Hematopoietic multipotent progenitor cell treated with erythropoietin and hydrocortisone succinate and interleukin-3 and kit ligand, for 17 days (in vitro differentiated cells): Measurements from ENCODE around the gene PTPRQ.
"Not testable (repeated sequence)": the region's sequence is repeated elsewhere in the genome, so short reads cannot be mapped to it uniquely, and the experiment has no call there.

Experiments
- DNase-seq: peaks from one replicate; pipeline ENCODE4 v3.0.0-alpha.2; 2015; ENCODE audit warnings: low spot score

The PTPRQ gene, protein sequence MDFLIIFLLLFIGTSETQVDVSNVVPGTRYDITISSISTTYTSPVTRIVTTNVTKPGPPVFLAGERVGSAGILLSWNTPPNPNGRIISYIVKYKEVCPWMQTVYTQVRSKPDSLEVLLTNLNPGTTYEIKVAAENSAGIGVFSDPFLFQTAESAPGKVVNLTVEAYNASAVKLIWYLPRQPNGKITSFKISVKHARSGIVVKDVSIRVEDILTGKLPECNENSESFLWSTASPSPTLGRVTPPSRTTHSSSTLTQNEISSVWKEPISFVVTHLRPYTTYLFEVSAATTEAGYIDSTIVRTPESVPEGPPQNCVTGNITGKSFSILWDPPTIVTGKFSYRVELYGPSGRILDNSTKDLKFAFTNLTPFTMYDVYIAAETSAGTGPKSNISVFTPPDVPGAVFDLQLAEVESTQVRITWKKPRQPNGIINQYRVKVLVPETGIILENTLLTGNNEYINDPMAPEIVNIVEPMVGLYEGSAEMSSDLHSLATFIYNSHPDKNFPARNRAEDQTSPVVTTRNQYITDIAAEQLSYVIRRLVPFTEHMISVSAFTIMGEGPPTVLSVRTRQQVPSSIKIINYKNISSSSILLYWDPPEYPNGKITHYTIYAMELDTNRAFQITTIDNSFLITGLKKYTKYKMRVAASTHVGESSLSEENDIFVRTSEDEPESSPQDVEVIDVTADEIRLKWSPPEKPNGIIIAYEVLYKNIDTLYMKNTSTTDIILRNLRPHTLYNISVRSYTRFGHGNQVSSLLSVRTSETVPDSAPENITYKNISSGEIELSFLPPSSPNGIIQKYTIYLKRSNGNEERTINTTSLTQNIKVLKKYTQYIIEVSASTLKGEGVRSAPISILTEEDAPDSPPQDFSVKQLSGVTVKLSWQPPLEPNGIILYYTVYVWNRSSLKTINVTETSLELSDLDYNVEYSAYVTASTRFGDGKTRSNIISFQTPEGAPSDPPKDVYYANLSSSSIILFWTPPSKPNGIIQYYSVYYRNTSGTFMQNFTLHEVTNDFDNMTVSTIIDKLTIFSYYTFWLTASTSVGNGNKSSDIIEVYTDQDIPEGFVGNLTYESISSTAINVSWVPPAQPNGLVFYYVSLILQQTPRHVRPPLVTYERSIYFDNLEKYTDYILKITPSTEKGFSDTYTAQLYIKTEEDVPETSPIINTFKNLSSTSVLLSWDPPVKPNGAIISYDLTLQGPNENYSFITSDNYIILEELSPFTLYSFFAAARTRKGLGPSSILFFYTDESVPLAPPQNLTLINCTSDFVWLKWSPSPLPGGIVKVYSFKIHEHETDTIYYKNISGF (N-terminal part only)

DNA sequence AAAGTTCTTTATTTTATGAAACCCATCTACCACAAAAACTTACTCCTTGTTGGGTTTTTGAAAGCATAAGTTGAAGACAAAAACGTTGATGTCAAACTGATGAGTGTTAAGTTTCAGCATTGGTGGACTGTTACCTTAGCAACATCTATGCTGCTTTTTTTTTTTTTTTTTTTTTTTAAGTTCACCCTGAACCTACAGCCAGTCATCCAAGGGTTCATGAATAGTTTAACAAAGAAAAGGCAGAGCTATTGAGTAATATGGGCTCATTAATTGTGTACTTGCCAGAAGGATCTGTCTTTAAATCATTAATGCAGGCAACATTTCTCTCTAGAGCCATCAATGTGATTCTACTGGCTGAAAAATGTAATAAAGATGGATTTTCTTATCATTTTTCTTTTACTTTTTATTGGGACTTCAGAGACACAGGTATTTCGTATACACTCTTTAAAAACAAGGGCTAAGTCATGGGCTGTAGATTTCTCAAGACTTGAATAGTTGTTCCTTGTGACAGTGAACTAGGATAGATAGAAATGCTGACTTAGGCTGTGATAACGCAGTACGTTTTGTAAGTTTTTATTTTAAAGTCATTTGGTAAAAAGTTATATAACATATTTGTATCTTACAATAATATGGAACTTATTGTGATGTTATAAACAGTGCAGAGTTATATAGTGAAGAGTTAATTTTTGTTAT is at the start of gene PTPRQ:
Gene PTPRQ, plus strand, starts transcription at position 262 of the 693 bp plus-strand sequence. Its CDS starts 111 bp downstream, at position 373.
- DNase-seq, result no peak

DNA sequence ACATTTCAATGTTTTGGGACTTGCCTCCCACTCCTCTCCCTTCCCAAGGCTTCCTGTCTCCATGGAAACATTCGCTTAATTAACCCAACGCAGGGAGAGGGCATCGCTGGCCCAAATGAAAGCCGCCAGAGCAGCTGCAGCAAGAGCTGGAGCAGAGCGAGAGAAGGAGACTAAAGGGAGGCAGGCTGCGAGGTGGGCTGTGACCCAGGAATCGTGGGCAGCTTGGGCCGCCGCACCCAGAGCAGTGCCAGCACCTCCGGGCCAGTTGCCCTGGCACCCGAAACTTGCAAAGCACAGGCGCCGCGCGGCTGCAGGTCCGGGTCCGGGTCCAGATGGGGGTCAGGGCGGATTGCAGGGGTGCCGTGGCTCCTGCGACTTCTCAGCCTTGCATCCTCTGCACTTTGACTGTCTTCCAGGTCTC is 43.5 kb upstream of the PTPRQ start:
- no peak for DNase-seq

DNA sequence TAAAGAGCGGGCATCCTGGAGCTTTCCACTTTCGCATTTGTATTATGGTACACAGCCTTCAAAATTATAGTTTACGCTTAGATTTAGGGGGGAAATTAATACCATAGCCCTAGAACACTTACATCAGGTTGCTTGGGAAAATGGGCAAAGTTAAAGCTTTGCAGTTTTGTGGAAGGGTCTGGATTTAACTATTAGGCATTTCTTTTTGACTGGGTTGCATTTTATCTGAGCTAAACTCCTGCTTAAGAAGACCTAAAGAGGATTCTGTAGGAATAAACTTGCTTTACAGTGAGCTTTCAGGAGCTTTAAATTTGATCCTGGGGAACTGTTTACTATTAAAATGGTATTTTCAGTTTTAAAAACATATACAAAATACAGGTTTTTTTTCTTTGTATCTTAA is 42.8 kb upstream of the PTPRQ start:
- no peak for DNase-seq

DNA sequence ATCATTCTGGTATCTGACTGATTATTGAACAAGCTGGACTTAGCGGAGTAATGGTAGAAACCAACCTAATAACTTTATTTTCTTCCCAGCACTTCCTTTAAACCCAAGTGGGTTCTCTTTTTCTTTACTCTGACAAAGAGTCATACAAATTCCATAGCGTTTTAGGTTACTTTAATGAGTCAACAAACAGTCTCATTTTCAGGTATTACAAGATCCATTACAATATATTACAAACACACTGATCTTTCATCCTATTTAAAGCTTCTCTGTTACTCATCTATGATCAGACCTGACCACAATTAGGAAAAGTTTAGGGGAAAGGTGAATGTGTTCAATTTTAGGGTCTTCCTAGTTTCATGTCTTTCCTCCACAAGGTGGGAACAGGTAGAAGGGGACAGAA is 39.4 kb upstream of the PTPRQ start:
- DNase-seq, result no peak

DNA sequence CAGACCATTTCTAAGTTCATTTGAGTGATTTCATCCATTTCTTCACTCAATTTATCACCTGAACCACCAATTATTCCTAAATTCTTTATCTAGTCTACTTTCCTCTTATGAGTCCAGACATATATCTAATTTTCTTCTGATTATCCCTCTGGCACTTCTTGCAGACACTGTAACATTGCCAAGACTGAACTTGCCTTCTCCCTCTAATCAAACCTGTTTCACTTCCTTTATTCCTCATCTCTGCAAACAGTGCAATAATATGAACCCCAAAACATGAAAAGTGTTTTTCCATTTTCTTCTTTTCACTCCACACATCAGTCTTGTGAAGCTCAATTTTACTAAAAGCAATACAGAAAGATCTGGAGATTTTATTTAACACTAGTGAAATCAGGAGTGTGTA is 37.8 kb upstream of the PTPRQ start:
- DNase-seq, result no peak

DNA sequence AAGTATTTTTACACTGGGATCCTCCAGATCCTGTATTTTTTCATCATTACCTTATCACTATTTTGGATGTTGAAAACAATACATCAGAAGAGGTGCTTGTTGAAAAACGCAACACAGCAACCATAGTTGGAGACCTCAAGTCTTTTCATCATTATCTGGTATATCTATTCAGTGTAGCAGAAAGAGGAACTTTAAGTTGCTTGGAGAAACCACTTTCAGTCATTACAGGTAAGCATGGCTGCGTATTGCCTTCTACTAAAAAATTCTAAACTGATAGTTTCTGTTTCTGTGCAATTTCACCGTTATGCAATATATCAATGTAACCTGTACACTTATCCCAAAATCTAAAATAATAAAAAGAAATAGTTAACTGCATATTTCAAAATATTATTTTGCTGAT is 32.2 kb upstream of the PTPRQ start:
- DNase-seq, result no peak

DNA sequence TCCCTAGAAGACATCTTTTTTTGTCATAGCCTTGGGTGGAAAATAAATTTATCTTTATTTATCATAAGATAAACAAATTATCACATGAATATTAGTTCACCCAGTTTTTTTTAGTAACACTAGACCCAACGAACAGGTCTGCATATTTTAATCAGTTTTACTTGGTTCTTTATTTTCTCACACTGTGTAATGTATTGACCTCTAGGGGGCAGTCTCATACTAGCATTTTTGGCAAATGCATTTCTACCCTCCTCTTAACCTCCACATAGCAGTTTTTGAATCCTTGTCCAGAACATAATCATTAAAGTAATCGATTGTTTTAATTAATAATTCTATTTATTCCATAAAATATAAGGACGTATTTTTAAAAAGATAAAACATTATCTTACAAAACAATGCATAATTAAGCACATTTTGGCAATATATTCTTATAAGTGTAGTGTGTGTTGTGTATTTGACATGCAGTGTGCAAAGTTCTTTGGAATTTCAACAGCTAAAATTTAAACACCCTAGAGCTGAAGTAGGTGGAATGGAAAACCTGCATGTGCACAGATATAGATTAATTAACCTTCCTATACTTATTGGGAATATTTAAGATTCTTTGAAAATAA is 31.6 kb upstream of the PTPRQ start:
- peak; percentile 24 for DNase-seq

DNA sequence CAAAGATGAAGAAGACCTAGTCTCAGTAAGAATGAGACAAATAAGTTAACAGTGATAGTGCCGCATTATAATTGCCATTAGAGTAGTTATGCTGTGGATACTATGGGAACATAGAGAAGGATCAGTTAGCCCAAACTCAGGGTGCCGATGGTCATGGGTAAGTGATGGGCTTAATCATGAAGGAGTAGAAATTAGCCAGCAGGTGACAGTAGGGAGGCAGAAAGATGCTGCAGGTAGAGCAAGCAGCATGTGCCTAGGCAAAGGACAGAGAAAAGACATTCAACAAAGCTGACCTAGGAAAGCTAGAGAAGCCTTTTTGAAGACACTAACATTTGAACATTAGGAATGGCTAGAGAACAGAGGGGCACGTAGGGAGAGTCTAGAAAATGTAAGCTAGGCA is 30.6 kb upstream of the PTPRQ start:
- DNase-seq, result no peak

DNA sequence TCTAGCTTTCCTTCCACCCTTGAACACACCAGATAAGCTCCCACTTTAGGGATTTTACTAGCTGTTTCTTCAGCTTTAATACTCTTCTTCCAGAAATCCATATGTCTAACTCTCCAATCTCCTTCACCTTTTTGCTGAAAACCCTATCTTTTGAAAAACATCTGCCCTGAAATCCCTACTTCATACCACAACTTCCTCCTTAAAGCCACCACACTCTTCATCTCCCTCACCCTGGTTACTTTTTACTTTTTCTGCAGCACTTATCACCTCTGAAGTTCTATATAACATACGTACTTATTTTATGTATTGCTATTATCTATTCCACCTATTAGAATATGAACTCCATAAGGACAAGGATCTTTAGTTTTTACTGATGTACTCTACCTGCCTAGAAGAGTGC is 28.6 kb upstream of the PTPRQ start:
- no peak for DNase-seq

DNA sequence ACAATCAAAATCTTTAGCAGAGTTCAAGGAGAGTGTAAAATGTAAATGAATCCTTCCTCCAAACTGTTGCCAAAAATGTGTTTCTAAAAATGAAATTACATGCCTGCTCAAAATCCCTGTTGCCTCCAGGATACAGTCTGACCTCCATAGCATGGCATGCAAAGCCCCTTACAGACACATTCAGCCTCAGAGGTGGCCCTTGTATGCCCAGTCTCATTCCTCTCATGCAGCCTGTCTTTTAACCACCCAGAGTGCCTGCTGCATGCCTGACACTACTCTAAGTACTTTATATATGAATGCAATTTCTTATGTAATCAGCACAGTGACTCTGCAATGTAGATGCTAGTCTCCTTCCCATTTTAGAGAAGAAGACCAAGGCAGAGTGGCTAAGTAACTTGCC is 24.4 kb upstream of the PTPRQ start:
- no peak for DNase-seq

DNA sequence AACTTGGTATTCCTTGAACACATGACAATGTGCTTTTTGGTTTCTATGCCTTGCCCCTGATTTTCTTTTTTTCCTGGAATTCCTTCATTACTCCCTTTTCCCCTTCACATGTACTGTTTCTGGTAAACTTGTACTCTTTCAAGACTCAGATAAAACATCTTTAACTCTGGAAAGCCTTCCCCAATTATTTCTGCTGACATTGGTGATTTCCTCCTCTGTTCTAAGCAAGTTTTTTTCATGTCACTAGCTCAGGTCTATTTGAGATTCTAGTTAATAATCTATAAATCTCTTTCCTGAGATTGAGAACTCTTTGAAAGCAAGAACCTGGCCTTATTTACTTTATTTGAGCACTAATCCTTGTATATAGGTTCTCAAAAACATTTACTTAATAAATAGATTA is 24.0 kb upstream of the PTPRQ start:
- DNase-seq, result no peak

DNA sequence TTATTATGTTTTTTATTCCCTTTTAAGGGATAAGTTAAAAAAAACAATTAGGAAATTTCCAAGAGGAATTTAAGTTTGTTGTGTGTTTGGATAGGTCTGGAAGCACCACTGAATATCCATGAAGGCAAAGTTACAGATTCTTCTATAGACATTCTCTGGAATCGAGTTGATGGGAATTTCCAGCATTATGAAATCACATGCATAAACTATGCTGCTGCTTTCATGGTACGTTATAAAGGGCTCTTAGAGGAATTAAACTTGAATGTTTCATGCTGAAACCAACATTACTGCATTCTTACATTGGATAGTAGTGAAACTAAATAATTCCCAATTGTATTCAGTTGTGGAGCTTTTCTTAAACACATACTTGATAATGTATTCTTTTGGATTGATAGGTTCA is 21.5 kb upstream of the PTPRQ start:
- DNase-seq, result no peak

DNA sequence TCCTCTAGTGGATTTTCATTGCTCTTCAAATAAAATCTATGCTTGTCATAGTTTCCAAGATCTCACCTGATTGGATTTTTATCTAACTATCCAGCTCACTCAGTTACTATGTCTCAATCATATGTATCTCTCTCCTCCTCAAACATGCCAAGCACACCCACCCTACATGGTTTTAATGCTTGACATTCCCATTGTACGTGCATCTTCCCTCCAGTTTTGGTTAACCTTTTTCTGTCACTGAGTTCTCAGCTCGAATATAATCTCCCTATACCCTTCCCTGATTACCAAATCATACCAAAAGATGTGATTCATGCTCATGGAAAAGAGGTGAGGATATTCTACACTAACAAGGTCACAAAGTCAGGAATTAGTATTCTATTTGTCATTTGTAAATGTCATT is 12.0 kb upstream of the PTPRQ start:
- no peak for DNase-seq

DNA sequence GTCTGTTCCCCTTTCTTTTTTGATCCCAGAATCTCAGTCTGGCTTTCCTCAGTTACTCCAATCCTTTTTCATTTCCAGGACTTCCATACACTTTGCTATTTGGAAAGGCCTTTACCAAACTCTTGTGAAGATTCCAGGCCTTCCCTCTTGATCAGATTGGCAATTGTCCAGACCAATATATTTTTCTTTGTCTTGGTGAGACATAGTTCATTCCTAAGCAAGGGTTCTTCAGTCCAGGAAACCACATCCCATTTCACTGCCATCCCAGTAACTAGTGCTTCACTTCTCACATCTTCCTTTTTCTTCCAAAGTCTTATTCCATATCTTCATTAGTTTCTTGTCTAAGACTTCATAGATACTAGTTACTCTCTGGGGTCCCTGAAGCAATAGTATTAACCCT is 2.1 kb upstream of the PTPRQ start:
- DNase-seq, result no peak

DNA sequence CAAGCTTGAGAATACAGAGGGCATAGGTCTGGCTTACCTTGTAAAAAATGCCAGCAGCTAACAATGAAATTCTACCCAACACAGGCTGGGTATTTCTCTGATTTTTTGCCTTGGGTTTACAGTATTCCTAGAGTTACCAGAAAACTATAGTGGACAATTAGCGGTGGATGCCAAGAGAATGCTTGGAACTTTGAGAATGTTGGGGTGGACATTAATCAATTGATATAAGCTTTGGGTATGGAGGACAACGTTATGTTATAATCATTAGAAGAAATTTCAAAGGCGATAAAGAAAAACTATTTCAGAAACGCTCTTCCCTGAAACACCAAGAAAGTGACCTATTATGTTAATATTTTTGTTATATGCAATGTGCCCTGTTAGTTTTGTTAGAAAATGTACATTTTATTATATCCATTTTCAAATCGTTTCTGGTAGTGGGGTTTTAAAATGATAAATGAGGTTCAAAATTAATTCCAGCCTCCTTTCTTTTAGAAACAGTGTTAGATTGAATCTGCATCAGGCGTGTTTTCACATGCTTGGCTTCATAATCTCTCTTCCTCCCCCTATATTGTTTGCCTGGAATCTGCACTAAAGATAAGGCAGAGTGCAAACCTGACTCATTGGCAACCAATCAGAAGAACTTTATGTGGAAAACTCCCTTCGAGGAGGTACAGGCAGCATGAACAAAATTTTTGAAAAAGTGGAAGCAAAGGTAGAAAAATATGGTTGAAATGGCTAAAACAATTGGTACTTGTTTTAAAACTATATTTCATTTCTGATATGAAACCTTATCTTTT is 1.4 kb upstream of the PTPRQ start:
- DNase-seq, result no peak

DNA sequence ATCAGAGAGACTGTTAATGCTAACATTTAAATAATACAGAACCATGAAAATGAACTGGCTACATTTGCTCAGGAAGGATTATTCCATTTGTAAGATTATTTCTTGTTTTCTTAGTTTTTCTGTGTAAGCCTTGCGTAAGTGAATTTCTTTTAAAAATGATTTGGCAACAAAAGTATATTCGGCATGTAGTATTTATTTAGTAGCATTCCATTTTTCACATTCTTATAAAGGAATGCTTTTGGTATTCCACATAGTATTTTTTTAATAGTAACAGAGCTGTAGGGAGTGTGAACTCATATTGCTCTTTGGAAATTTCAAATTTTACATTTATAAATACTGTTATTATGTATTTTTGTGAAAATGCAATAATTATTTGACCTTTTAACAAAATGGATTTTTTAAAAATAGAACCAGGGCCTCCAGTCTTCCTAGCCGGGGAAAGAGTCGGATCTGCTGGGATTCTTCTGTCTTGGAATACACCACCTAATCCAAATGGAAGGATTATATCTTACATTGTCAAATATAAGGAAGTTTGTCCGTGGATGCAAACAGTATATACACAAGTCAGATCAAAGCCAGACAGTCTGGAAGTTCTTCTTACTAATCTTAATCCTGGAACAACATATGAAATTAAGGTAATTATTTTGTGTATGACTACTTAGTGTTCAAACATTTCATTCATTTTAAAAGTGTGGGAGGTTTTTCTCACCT is 1.2 kb downstream of the PTPRQ start:
- DNase-seq, result no peak

DNA sequence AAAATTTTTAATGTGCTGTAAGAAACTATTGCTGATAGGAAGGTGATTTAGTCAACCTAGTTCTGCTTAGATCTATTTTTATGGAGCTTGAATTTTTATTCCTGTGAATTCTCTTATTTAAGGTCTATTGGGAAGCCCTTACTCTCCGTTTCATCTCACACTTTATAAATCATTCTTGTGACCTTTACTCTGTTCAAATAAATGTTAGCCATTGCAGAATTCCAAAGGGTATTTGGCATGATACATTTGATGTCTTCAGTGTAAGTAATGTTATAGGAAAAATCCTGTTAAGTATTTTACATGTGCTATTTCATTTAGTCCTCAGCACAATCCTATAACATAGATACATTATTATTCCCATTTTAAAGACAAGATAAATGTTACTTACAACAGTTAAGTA is 12.5 kb downstream of the PTPRQ start:
- no peak for DNase-seq

DNA sequence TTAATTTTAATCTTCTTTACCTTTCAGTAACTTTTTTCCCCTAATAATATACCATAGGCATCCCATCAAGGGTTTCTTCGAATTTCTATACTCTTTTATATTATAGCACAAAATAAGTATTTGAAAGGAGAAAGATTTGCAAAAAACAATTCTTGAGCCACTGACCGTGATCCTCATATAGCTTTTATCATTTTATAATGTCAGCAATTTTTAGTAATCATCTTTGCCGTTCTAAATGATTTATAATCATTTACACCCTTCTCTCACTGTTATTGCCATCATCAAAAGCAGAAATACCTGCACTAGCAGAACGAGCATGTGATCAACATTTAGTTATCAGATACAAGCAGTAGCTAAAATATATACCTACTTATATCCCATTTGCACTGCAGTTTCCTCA is 16.9 kb downstream of the PTPRQ start:
- DNase-seq, result no peak

DNA sequence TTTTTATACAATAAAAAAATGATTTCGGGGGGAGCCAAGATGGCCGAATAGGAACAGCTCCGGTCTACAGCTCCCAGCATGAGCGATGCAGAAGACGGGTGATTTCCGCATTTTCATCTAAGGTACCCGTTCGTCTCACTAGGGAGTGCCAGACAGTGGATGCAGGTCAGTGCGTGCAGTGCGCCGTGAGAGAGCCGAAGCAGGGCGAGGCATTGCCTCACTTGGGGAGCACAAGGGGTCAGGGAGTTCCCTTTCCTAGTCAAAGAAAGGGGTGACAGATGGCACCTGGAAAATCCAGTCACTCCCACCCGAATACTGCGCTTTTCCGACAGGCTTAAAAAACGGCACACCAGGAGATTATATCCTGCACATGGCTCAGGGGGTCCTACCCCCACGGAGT is 17.8 kb downstream of the PTPRQ start:
- not testable (repeated sequence) for DNase-seq

DNA sequence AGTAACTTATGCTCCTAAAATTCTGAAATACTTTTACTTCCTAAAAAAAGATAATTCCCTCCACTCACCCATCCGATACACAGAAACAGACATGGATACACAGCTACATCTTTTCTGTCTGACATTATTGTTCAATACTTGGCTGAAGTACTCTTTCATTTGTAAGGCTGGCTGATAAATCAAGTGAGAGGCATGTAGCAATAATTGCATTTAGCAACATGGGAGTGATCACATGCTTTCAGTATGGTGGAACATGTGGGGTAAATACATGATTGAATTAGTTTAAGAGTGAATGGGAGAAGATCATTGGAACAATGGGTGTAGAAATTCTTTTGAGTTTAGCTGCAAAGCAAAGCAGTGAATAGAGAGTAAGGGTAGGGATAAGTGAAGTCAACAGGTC is 25.6 kb downstream of the PTPRQ start:
- DNase-seq, result no peak
